Peyer's patch (tissue), 4 donors: ENCODE measurements around the gene AGAP1. TPM values are rescaled to one million over a fixed set of nuclear protein-coding genes. Genes with fewer than 3 reads are reported as not detected.

Experiments used
- DNase-seq, 3 donors: peaks; one replicate each; pipeline ENCODE4 v3.0.0-alpha.2; 2017 to 2019
- H3K27ac ChIP-seq, 4 donors: fragments of 200-600 bp; sonication (generic); one replicate each; pipeline ENCODE4 v1.5.1; 2016 to 2019
- H3K27me3 ChIP-seq, 2 donors: fragments of 200-600 bp; sonication (generic); one replicate each; pipeline ENCODE4 v1.5.1; 2019
- H3K36me3 ChIP-seq, 3 donors: fragments of 200-600 bp; sonication (generic); one replicate each; pipeline ENCODE4 v1.5.1; 2016 to 2019
- H3K4me1 ChIP-seq, 4 donors: fragments of 200-600 bp; sonication (generic); one replicate each; pipeline ENCODE4 v1.5.1; 2016 to 2019
- H3K4me3 ChIP-seq, 4 donors: fragments of 200-600 bp; sonication (generic); 1 replicate in 3 of 4; 2 replicates in 1 of 4; pipeline ENCODE4 v1.5.1; 2016 to 2019; ENCODE audit warnings: mild to moderate bottlenecking in 1 of 4
- H3K9me3 ChIP-seq, 4 donors: fragments of 200-600 bp; sonication (generic); one replicate each; pipeline ENCODE4 v1.5.1; 2016 to 2019; ENCODE audit warnings: mild to moderate bottlenecking in 1 of 4
- CTCF ChIP-seq, 6 experiments: fragments of 450-650 bp in 4 of 6; fragments of 200-600 bp in 2 of 6; sonication (generic) in 1 of 6; IDR thresholded peaks; one replicate each; pipeline ENCODE4 v1.5.1; 2017 to 2019; ENCODE audit warnings: antibody characterized with exemption in 6 of 6, mild to moderate bottlenecking in 3 of 6, moderate library complexity in 1 of 6
- POLR2A ChIP-seq, 2 donors: fragments of 450-650 bp; IDR thresholded peaks; one replicate each; pipeline ENCODE4 v1.5.1; 2017; ENCODE audit warnings: antibody characterized with exemption in 2 of 2, mild to moderate bottlenecking in 2 of 2, moderate library complexity in 2 of 2
- total RNA-seq, 4 donors: library from RNA; depleted of rRNA; stranded (reverse); fragments of >200 nt; gene quantifications; one replicate each; pipeline ENCODE4 v1.1.0, GENCODE V29; 2016

The AGAP1 gene
- total RNA-seq, 4 donors from 2014 or later, result 55.7 to 79.1 (median 66.9) TPM

- Histone ChIP-seq H3K36me3 (no peaks in the 10 kb centered on the region), H3K4me3 (no peak overlapping the region), H3K27ac (no peak overlapping the region), H3K9me3 (no peaks in the 10 kb centered on the region), H3K4me1 (peaks cover 0 to 15% (median 0%) of the 10 kb centered on the region in 4 donors), H3K27me3 (no peaks in the 10 kb centered on the region)
- DNase-seq, result no peak
- TF ChIP-seq CTCF (IDR thresholded peaks at IDR 0.05), result no peak
- no peak for TF ChIP-seq POLR2A (IDR thresholded peaks at IDR 0.05)
Observed at GRCh38 chr2:235677276-235677788, 183.5 kb downstream of the AGAP1 start.

- H3K9me3 ChIP-seq, result no peaks in the 10 kb centered on the region
- peaks cover 0 to 15% (median 0%) of the 10 kb centered on the region in 4 donors for H3K4me1 ChIP-seq
- no peaks in the 10 kb centered on the region for H3K27me3 ChIP-seq
- H3K27ac ChIP-seq, result no peak overlapping the region
- TF ChIP-seq CTCF (IDR thresholded peaks at IDR 0.05) (no peak), POLR2A (IDR thresholded peaks at IDR 0.05) (no peak)
- H3K36me3 ChIP-seq, result no peaks in the 10 kb centered on the region
- DNase-seq, result no peak
- H3K4me3 ChIP-seq, result no peak overlapping the region
Observed at GRCh38 chr2:235677937-235678336, 184.1 kb downstream of the AGAP1 start.

- no peak for TF ChIP-seq CTCF (IDR thresholded peaks at IDR 0.05)
- TF ChIP-seq POLR2A (IDR thresholded peaks at IDR 0.05), result no peak
- H3K9me3 ChIP-seq, result no peaks in the 10 kb centered on the region
- no peak overlapping the region for H3K27ac ChIP-seq
- DNase-seq, result no peak
- H3K4me3 ChIP-seq, result no peak overlapping the region
- H3K27me3 ChIP-seq, result no peaks in the 10 kb centered on the region
- no peaks in the 10 kb centered on the region for H3K36me3 ChIP-seq
- H3K4me1 ChIP-seq, result peaks cover 0 to 14% (median 0%) of the 10 kb centered on the region in 4 donors
Observed at GRCh38 chr2:235678712-235679111, 184.9 kb downstream of the AGAP1 start.

GRCh38 chr2:235679471-235679870, 185.6 kb downstream of the AGAP1 start:
- Histone ChIP-seq H3K27me3 (no peaks in the 10 kb centered on the region), H3K4me1 (peaks cover 0 to 7% (median 0%) of the 10 kb centered on the region in 4 donors), H3K9me3 (no peaks in the 10 kb centered on the region), H3K4me3 (no peak overlapping the region), H3K27ac (no peak overlapping the region), H3K36me3 (no peaks in the 10 kb centered on the region)
- TF ChIP-seq POLR2A (IDR thresholded peaks at IDR 0.05) (no peak), CTCF (IDR thresholded peaks at IDR 0.05) (no peak)
- no peak for DNase-seq

- no peak for DNase-seq
- Histone ChIP-seq H3K27ac (no peak overlapping the region), H3K4me3 (no peak overlapping the region), H3K36me3 (no peaks in the 10 kb centered on the region), H3K4me1 (peaks cover 0 to 30% (median 0%) of the 10 kb centered on the region in 4 donors), H3K27me3 (no peaks in the 10 kb centered on the region), H3K9me3 (no peaks in the 10 kb centered on the region)
- TF ChIP-seq POLR2A (IDR thresholded peaks at IDR 0.05), result no peak
- TF ChIP-seq CTCF (IDR thresholded peaks at IDR 0.05), result no peak
Observed at GRCh38 chr2:235685024-235685721, 191.3 kb downstream of the AGAP1 start.
